K562 (cell line): ENCODE measurements around the gene SETD5. TPM values are rescaled to one million over a fixed set of nuclear protein-coding genes. Genes with fewer than 3 reads are reported as not detected.

ENCODE experiments used
- EP300 ChIP-seq: IDR thresholded peaks from 2 replicates; pipeline ENCODE4 v1.6.1; 2012; ENCODE audit warnings: low read length, improper control_type of control experiment
- FOSL1 ChIP-seq: fragments of 200-800 bp; sonication (Bioruptor generic); conservative IDR thresholded peaks from 2 replicates; pipeline ENCODE4 v1.6.1; 2016; ENCODE audit warnings: missing genetic modification characterization, missing compliant biosample characterization
- NEUROD1 ChIP-seq: fragments of 150-350 bp; IDR thresholded peaks from 2 replicates; pipeline ENCODE4 v1.6.1; 2014; ENCODE audit warnings: borderline replicate concordance, low read length, low read depth; ENCODE audit not compliant: partially characterized antibody
- PHF20 ChIP-seq: fragments of 450-650 bp; IDR thresholded peaks from 2 replicates; pipeline ENCODE4 v1.6.1; 2018; ENCODE audit not compliant: partially characterized antibody
- PRPF4 ChIP-seq: fragments of 200-400 bp; formaldehyde crosslinking; IDR thresholded peaks from one replicate; pipeline ENCODE4 v1.6.1; 2017; ENCODE audit warnings: low read length, low read depth, mild to moderate bottlenecking; ENCODE audit not compliant: insufficient read depth, poor library complexity, severe bottlenecking
- RAD21 ChIP-seq, 2 experiments: fragments of 250-450 bp in 1 of 2; fragments of 450-650 bp in 1 of 2; sonication (Bioruptor Pico) in 1 of 2; formaldehyde crosslinking in 1 of 2; IDR thresholded peaks in 1 of 2; conservative IDR thresholded peaks in 1 of 2; 2 replicates each; pipeline versions ENCODE4 v1.4.0 to v1.8.0; 2020 to 2022; ENCODE audit warnings: mild to moderate bottlenecking in 2 of 2, moderate library complexity in 1 of 2
- RBFOX2 ChIP-seq: fragments of 200-400 bp; formaldehyde crosslinking; IDR thresholded peaks from 2 replicates; pipeline ENCODE4 v1.6.1; 2017; ENCODE audit warnings: low read depth, mild to moderate bottlenecking, low read length, moderate library complexity
- RNF2 ChIP-seq: sonication (generic); IDR thresholded peaks from 2 replicates; pipeline ENCODE4 v1.6.1; 2016
- TBL1XR1 ChIP-seq, 2 experiments: IDR thresholded peaks; 2 replicates each; pipeline ENCODE4 v1.6.1; 2012; ENCODE audit warnings: improper control_type of control experiment in 2 of 2, low read length in 2 of 2, mild to moderate bottlenecking in 1 of 2
- ZBED1 ChIP-seq: IDR thresholded peaks from 2 replicates; pipeline ENCODE4 v1.6.1; 2014
- ZNF121 ChIP-seq: sonication (generic); formaldehyde crosslinking; conservative IDR thresholded peaks from 2 replicates; pipeline ENCODE4 v1.8.0; 2022; ENCODE audit warnings: missing genetic modification reagents
- ZNF583 ChIP-seq: fragments of 250-450 bp; sonication (Bioruptor Pico); IDR thresholded peaks from 2 replicates; pipeline ENCODE4 v1.4.0; 2020
- ZNF644 ChIP-seq: fragments of 200-800 bp; sonication (Bioruptor generic); IDR thresholded peaks from 2 replicates; pipeline ENCODE4 v1.6.1; 2016; ENCODE audit warnings: low read depth, missing genetic modification characterization, missing compliant biosample characterization
- polyA plus RNA-seq, 8 experiments: library from polyadenylated mRNA; depleted of rRNA in 4 of 8; stranded (reverse) in 5 of 8; unstranded in 3 of 8; fragments of >200 nt; fragmentation: Nextera tagmentation in 2 of 8; fragmentation: Illumina TruSeq in 1 of 8; extraction: Ambion mirVana in 2 of 8; extraction: Trizol in 1 of 8; gene quantifications; 2 replicates each; pipeline versions ENCODE4 v1.2.1 to v1.2.3, GENCODE V29; 2011 to 2014; ENCODE audit warnings: inconsistent platforms in 1 of 8, missing spikeins in 1 of 8
- total RNA-seq, 7 experiments: library from RNA; depleted of rRNA in 6 of 7; stranded (reverse); fragments of >200 nt in 6 of 7; fragmentation: Illumina TruSeq in 2 of 7; extraction: Trizol in 2 of 7; gene quantifications; 2 replicates each; pipeline versions ENCODE4 v1.2.1 to v1.2.3, GENCODE V29; 2011 to 2021; ENCODE audit warnings: low replicate concordance in 1 of 7
- TF ChIP-seq, protein P1 (sequence below), 2 experiments: fragments of 450-650 bp; IDR thresholded peaks; 2 replicates each; pipeline ENCODE4 v1.6.1; 2018; ENCODE audit warnings: mild to moderate bottlenecking in 2 of 2, low read depth in 1 of 2; ENCODE audit not compliant: partially characterized antibody in 2 of 2
- TF ChIP-seq, protein P2 (sequence below): fragments of 250-450 bp; sonication (Bioruptor Pico); IDR thresholded peaks from 2 replicates; pipeline ENCODE4 v1.4.0; 2020
- TF ChIP-seq, protein P3 (sequence below): fragments of 450-650 bp; formaldehyde crosslinking; IDR thresholded peaks from 2 replicates; pipeline ENCODE4 v1.4.0; 2020; ENCODE audit warnings: mild to moderate bottlenecking, moderate library complexity

The SETD5 gene
- total and polyA plus RNA-seq, 9 of the 15 experiments (the other 6 are each of a cell fraction or from before 2014, with no cell fraction given), result 20.8 to 135 (median 87.2) TPM

DNA sequence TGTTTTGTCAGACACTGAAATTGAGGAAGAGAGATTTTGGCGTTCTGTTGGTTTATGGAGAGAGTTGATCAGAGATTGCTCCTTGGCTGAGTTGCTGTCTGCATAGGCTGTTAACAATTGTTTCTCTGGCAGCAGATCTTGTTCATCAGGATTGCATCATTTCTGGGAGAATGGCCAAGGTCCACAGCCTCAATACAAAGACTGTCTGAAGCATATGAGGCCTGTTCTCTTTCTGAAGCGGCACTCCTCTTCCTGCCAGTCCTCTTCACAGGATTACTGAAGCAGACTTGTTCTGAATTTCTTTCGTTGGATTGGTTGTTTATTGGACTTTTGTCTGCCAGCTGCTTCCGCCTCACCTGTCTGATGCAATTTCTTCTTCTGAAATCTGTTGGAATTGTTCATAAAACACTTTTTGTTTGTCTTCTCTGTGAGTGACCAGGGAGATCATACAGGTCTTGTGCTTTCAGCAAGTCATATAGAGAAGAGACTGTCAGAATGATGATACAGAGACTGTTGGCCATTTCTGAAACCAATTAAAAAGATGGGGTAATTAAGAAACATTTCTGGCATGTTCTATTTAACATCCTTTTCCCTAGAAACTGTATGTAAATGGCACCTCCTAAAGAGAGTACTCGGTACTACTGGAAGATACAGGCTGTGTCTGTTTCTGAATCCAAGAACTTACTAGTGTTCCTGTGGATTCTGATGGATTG is 25.5 kb downstream of the SETD5 start (continued):
- TF ChIP-seq, protein P1, sequence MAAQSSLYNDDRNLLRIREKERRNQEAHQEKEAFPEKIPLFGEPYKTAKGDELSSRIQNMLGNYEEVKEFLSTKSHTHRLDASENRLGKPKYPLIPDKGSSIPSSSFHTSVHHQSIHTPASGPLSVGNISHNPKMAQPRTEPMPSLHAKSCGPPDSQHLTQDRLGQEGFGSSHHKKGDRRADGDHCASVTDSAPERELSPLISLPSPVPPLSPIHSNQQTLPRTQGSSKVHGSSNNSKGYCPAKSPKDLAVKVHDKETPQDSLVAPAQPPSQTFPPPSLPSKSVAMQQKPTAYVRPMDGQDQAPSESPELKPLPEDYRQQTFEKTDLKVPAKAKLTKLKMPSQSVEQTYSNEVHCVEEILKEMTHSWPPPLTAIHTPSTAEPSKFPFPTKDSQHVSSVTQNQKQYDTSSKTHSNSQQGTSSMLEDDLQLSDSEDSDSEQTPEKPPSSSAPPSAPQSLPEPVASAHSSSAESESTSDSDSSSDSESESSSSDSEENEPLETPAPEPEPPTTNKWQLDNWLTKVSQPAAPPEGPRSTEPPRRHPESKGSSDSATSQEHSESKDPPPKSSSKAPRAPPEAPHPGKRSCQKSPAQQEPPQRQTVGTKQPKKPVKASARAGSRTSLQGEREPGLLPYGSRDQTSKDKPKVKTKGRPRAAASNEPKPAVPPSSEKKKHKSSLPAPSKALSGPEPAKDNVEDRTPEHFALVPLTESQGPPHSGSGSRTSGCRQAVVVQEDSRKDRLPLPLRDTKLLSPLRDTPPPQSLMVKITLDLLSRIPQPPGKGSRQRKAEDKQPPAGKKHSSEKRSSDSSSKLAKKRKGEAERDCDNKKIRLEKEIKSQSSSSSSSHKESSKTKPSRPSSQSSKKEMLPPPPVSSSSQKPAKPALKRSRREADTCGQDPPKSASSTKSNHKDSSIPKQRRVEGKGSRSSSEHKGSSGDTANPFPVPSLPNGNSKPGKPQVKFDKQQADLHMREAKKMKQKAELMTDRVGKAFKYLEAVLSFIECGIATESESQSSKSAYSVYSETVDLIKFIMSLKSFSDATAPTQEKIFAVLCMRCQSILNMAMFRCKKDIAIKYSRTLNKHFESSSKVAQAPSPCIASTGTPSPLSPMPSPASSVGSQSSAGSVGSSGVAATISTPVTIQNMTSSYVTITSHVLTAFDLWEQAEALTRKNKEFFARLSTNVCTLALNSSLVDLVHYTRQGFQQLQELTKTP (IDR thresholded peaks at IDR 0.05; ENCODE audit: low read depth in 1 of 2, partially characterized antibody in 2 of 2), result peak; percentile 75 to 88
- TF ChIP-seq PRPF4, result no peak
- TF ChIP-seq RNF2, result peak; percentile 36; the same call in 1 of the 2 replicates
- peak; percentile 87 for TF ChIP-seq EP300
- TF ChIP-seq ZNF121 (CRISPR knock-in tag), result no peak
- peak; percentile 79 for TF ChIP-seq FOSL1 (tag)
- peak; percentile 67 for TF ChIP-seq NEUROD1
- TF ChIP-seq ZBED1, result no peak
- peak; percentile 68; the same call in 1 of the 2 replicates for TF ChIP-seq ZNF644 (tag)
- TF ChIP-seq, protein P2, sequence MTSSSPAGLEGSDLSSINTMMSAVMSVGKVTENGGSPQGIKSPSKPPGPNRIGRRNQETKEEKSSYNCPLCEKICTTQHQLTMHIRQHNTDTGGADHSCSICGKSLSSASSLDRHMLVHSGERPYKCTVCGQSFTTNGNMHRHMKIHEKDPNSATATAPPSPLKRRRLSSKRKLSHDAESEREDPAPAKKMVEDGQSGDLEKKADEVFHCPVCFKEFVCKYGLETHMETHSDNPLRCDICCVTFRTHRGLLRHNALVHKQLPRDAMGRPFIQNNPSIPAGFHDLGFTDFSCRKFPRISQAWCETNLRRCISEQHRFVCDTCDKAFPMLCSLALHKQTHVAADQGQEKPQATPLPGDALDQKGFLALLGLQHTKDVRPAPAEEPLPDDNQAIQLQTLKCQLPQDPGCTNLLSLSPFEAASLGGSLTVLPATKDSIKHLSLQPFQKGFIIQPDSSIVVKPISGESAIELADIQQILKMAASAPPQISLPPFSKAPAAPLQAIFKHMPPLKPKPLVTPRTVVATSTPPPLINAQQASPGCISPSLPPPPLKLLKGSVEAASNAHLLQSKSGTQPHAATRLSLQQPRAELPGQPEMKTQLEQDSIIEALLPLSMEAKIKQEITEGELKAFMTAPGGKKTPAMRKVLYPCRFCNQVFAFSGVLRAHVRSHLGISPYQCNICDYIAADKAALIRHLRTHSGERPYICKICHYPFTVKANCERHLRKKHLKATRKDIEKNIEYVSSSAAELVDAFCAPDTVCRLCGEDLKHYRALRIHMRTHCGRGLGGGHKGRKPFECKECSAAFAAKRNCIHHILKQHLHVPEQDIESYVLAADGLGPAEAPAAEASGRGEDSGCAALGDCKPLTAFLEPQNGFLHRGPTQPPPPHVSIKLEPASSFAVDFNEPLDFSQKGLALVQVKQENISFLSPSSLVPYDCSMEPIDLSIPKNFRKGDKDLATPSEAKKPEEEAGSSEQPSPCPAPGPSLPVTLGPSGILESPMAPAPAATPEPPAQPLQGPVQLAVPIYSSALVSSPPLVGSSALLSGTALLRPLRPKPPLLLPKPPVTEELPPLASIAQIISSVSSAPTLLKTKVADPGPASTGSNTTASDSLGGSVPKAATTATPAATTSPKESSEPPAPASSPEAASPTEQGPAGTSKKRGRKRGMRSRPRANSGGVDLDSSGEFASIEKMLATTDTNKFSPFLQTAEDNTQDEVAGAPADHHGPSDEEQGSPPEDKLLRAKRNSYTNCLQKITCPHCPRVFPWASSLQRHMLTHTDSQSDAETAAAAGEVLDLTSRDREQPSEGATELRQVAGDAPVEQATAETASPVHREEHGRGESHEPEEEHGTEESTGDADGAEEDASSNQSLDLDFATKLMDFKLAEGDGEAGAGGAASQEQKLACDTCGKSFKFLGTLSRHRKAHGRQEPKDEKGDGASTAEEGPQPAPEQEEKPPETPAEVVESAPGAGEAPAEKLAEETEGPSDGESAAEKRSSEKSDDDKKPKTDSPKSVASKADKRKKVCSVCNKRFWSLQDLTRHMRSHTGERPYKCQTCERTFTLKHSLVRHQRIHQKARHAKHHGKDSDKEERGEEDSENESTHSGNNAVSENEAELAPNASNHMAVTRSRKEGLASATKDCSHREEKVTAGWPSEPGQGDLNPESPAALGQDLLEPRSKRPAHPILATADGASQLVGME, result 0 out of 2 replicates have a peak, but pooled peaks have one; percentile 36
- peak; percentile 76 for TF ChIP-seq ZNF583 (CRISPR knock-in tag)
- TF ChIP-seq RAD21 (CRISPR knock-in tag; conservative IDR thresholded peaks at IDR 0.05 in 1 of 2, IDR thresholded peaks at IDR 0.05 in 1 of 2), result peak; percentile 75 to 94
- no peak for TF ChIP-seq PHF20
- TF ChIP-seq RBFOX2, result peak; percentile 46
- TF ChIP-seq, protein P3, sequence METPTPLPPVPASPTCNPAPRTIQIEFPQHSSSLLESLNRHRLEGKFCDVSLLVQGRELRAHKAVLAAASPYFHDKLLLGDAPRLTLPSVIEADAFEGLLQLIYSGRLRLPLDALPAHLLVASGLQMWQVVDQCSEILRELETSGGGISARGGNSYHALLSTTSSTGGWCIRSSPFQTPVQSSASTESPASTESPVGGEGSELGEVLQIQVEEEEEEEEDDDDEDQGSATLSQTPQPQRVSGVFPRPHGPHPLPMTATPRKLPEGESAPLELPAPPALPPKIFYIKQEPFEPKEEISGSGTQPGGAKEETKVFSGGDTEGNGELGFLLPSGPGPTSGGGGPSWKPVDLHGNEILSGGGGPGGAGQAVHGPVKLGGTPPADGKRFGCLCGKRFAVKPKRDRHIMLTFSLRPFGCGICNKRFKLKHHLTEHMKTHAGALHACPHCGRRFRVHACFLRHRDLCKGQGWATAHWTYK (CRISPR knock-in tag), result 0 out of 2 replicates have a peak, but pooled peaks have one; percentile 80
- TF ChIP-seq TBL1XR1 (IDR thresholded peaks at IDR 0.05; ENCODE audit: low read length in 2 of 2), result peak in 1 of 2 experiments; percentile 77; a peak in 2 of 4 replicates
